ENCODE data around the gene EHD3. TPM values are rescaled to one million over a fixed set of nuclear protein-coding genes. Genes with fewer than 3 reads are reported as not detected.

The EHD3 gene
- total RNA-seq, 2 donors from 2014 or later = 1.0 to 1.1 TPM

DNA sequence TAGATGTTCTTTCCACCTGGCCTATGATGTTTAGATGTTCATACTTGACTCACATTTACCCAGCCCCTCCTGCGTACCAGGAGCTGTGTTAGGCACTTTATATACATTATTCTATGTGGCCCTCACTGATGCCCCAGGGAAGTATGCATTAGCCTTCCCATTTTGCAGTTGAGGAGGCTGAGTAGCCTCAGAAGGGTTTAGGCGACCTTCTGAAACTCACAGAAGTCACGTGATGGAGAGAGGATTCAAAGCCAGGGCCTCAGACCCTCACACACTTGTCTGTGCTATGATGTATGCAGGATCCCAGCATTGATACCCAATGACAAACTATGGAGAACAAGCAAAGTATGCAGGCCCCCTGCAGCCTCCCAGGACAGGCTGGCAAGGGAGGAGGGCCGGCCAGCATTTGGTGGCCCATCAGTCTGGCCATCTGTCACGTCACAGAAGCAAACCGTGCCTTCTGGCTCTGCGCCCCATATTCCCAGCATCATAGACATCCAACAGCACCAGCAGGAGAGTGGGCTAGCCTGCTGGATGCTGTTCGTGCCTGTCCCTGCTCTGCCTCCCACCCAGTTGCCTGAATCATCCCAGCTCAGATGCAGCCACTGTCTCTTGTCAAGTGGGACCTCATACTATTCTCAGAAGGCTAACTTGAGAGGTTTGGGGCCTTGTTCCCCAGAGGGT, 33.6 kb downstream of the EHD3 start:
- TF ChIP-seq CTCF (IDR thresholded peaks at IDR 0.05) = no peak
- H3K36me3 ChIP-seq = no peaks in the 10 kb centered on the region
- H3K4me1 ChIP-seq = no peaks in the 10 kb centered on the region
- no peak for DNase-seq
- H3K9me3 ChIP-seq = no peaks in the 10 kb centered on the region
- no peak overlapping the region for H3K4me3 ChIP-seq
- no peak overlapping the region for H3K27ac ChIP-seq
- intact Hi-C loops (cut with DNase I) = no loop called here
- no peak overlapping the region for H3K9ac ChIP-seq (ENCODE audit: low read depth in 2 of 2, low read length in 2 of 2)
- no peaks in the 10 kb centered on the region for H3K27me3 ChIP-seq

GRCh38 chr2:31268344-31268743, 34.4 kb downstream of the EHD3 start:
- Histone ChIP-seq H3K27me3 (no peaks in the 10 kb centered on the region), H3K27ac (no peak overlapping the region), H3K9me3 (no peaks in the 10 kb centered on the region), H3K36me3 (no peaks in the 10 kb centered on the region), H3K4me3 (no peak overlapping the region), H3K9ac (ENCODE audit: low read depth in 2 of 2, low read length in 2 of 2) (no peak overlapping the region), H3K4me1 (no peaks in the 10 kb centered on the region)
- TF ChIP-seq CTCF (IDR thresholded peaks at IDR 0.05) = no peak
- no peak for DNase-seq
- intact Hi-C loops (cut with DNase I) = no loop called here

DNA sequence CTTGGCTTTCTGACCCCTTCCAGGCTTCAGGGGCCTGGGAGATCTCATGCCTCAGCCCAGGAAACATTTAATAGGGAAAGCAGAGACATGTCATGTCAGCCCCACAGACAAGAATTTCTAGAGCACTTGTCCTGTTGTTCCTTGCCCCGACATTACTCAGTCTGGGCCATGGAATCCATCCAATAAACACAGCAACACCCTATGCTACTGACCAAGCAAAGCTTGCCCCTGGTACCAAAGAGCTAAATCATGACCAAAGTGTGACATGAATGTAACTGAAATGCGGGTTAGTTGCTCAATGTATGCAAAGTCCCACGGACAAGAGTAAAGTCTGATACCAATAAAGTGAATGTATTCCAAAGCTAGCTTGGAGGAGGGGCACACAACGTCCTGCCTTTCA, 35.1 kb downstream of the EHD3 start:
- H3K27me3 ChIP-seq = no peaks in the 10 kb centered on the region
- H3K4me3 ChIP-seq = no peak overlapping the region
- no peak for TF ChIP-seq CTCF (IDR thresholded peaks at IDR 0.05)
- H3K9ac ChIP-seq (ENCODE audit: low read depth in 2 of 2, low read length in 2 of 2) = no peak overlapping the region
- H3K4me1 ChIP-seq = no peaks in the 10 kb centered on the region
- intact Hi-C loops (cut with DNase I) = no loop called here
- no peaks in the 10 kb centered on the region for H3K9me3 ChIP-seq
- no peak for DNase-seq
- no peak overlapping the region for H3K27ac ChIP-seq
- no peaks in the 10 kb centered on the region for H3K36me3 ChIP-seq

DNA sequence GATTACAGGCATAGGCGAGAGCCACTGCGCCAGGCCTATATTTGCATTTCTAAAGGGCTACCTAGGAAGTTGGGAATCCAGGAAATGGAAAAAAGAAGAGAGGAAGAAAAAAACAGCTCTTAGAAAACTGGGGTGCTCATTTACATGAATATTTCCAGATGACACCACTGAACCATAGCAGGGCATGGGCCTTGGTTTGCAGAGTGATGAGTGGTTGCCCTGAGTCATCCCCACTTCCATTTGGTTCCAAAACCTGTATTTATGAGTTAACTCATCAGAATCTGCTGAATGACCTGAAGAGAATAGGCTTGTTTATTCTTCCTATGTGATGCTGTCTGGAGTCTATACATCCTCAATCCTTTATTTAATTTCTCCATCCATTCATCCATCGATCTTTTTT, 36.2 kb downstream of the EHD3 start:
- no peak for DNase-seq
- H3K4me1 ChIP-seq = no peaks in the 10 kb centered on the region
- no peak overlapping the region for H3K4me3 ChIP-seq
- intact Hi-C loops (cut with DNase I) = no loop called here
- no peaks in the 10 kb centered on the region for H3K36me3 ChIP-seq
- no peak overlapping the region for H3K27ac ChIP-seq
- TF ChIP-seq CTCF (IDR thresholded peaks at IDR 0.05) = no peak
- no peaks in the 10 kb centered on the region for H3K27me3 ChIP-seq
- no peak overlapping the region for H3K9ac ChIP-seq (ENCODE audit: low read depth in 2 of 2, low read length in 2 of 2)
- H3K9me3 ChIP-seq = no peaks in the 10 kb centered on the region

DNA sequence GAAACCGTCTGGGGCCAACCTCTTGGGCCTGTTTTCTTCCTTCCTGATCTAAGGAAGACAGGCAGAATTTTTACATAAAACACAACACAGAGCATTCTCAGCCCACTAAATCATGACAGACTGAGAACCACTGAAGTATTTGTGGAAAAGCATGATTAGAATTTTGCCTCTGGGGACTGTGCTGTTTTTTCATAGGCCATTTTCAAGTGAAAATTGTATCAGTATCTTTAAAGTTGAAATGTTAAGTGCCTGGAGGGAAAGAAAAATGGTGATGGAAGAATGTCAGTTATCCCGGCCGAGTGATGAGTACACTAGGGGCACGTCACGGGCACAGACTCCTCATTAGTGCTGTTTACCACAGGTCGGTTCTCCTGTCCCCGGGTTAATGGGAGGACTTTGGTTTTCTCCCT, 36.9 kb downstream of the EHD3 start:
- Histone ChIP-seq H3K4me1 (no peaks in the 10 kb centered on the region), H3K27me3 (no peaks in the 10 kb centered on the region), H3K4me3 (no peak overlapping the region), H3K9ac (ENCODE audit: low read depth in 2 of 2, low read length in 2 of 2) (no peak overlapping the region), H3K36me3 (no peaks in the 10 kb centered on the region), H3K9me3 (no peaks in the 10 kb centered on the region), H3K27ac (no peak overlapping the region)
- intact Hi-C loops (cut with DNase I) = no loop called here
- no peak for DNase-seq
- TF ChIP-seq CTCF (IDR thresholded peaks at IDR 0.05) = no peak

Data from colonic mucosa (tissue), 4 donors.